Erythroblast (primary cell): ENCODE measurements around the gene DNASE1L2.

ENCODE experiments used
- GATA1 ChIP-seq: IDR thresholded peaks from 2 replicates; pipeline ENCODE4 v1.6.1; 2011; ENCODE audit warnings: low read depth, mild to moderate bottlenecking, control low read depth, low read length, moderate library complexity
- POLR2A ChIP-seq: IDR thresholded peaks from 2 replicates; pipeline ENCODE4 v1.6.1; 2011; ENCODE audit warnings: mild to moderate bottlenecking, low read length

GRCh38 chr16:2253293-2253692, 17.0 kb downstream of the DNASE1L2 start:
- TF ChIP-seq POLR2A (no peak), GATA1 (no peak)
